SK-N-SH treated with all-trans-retinoic acid at 6 μM for 48 hours (cell line): Measurements from ENCODE around the gene ZNHIT3.

Source experiments
- ARNTL ChIP-seq: fragments of 450-650 bp; formaldehyde crosslinking; IDR thresholded peaks from 2 replicates; pipeline ENCODE4 v1.5.0; 2020; ENCODE audit warnings: low read depth, mild to moderate bottlenecking, moderate library complexity, borderline replicate concordance
- CREB5 ChIP-seq: fragments of 250-450 bp; sonication (Bioruptor Pico); IDR thresholded peaks from 2 replicates; pipeline ENCODE4 v1.5.1; 2020; ENCODE audit warnings: low read depth, mild to moderate bottlenecking, moderate library complexity
- ESRRG ChIP-seq: fragments of 250-450 bp; sonication (Bioruptor Pico); IDR thresholded peaks from 2 replicates; pipeline ENCODE4 v1.6.1; 2021; ENCODE audit warnings: mild to moderate bottlenecking
- GLIS3 ChIP-seq: fragments of 250-450 bp; sonication (Bioruptor Pico); IDR thresholded peaks from 2 replicates; pipeline ENCODE4 v1.5.0; 2020; ENCODE audit warnings: mild to moderate bottlenecking, moderate library complexity
- PATZ1 ChIP-seq: fragments of 250-450 bp; sonication (Bioruptor Pico); IDR thresholded peaks from 2 replicates; pipeline ENCODE4 v1.8.0; 2020; ENCODE audit warnings: mild to moderate bottlenecking, moderate library complexity, borderline replicate concordance
- ZFP30 ChIP-seq: fragments of 450-650 bp; formaldehyde crosslinking; IDR thresholded peaks from 2 replicates; pipeline ENCODE4 v1.5.0; 2022; ENCODE audit warnings: mild to moderate bottlenecking, moderate library complexity
- ZNF565 ChIP-seq: fragments of 450-650 bp; formaldehyde crosslinking; conservative IDR thresholded peaks from 2 replicates; pipeline ENCODE4 v1.5.0; 2020; ENCODE audit warnings: low read depth, mild to moderate bottlenecking, moderate library complexity
- ZNF8 ChIP-seq: fragments of 450-650 bp; formaldehyde crosslinking; IDR thresholded peaks from 2 replicates; pipeline ENCODE4 v1.5.0; 2020; ENCODE audit warnings: mild to moderate bottlenecking, moderate library complexity

- TF ChIP-seq ZFP30 (CRISPR knock-in tag): no peak
- TF ChIP-seq ZNF8 (CRISPR knock-in tag): no peak
- TF ChIP-seq GLIS3: no peak
- no peak for TF ChIP-seq ZNF565 (CRISPR knock-in tag)
- TF ChIP-seq CREB5 (CRISPR knock-in tag): no peak
- no peak for TF ChIP-seq ESRRG (CRISPR knock-in tag)
- no peak for TF ChIP-seq ARNTL (CRISPR knock-in tag)
- TF ChIP-seq PATZ1 (CRISPR knock-in tag): no peak
Observed at GRCh38 chr17:36463916-36464764, 22.3 kb upstream of the ZNHIT3 start.
